ENCODE data around the gene ILF2.

Gene ILF2

DNA sequence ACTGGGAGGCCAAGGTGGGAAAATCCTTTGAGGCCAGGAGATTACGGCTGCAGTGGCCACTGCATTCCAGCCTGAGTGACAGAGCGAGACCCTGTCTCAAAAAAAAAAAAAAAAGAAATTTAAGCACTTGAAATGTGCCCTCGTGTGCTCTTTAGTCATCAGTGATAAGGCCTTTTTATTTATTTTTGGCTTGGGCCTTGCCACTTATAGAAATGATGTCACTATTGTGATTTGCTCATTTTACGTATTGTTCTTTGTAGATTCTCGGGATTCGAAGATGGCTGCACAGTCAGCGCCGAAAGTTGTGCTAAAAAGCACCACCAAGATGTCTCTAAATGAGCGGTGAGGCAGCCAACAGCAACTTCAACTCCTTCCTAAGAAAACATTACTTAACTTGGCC, 34.5 kb downstream of the ILF2 start:
- TF ChIP-seq TAF1 (IDR thresholded peaks at IDR 0.05; ENCODE audit: low read depth): no peak
- TF ChIP-seq, protein P1, sequence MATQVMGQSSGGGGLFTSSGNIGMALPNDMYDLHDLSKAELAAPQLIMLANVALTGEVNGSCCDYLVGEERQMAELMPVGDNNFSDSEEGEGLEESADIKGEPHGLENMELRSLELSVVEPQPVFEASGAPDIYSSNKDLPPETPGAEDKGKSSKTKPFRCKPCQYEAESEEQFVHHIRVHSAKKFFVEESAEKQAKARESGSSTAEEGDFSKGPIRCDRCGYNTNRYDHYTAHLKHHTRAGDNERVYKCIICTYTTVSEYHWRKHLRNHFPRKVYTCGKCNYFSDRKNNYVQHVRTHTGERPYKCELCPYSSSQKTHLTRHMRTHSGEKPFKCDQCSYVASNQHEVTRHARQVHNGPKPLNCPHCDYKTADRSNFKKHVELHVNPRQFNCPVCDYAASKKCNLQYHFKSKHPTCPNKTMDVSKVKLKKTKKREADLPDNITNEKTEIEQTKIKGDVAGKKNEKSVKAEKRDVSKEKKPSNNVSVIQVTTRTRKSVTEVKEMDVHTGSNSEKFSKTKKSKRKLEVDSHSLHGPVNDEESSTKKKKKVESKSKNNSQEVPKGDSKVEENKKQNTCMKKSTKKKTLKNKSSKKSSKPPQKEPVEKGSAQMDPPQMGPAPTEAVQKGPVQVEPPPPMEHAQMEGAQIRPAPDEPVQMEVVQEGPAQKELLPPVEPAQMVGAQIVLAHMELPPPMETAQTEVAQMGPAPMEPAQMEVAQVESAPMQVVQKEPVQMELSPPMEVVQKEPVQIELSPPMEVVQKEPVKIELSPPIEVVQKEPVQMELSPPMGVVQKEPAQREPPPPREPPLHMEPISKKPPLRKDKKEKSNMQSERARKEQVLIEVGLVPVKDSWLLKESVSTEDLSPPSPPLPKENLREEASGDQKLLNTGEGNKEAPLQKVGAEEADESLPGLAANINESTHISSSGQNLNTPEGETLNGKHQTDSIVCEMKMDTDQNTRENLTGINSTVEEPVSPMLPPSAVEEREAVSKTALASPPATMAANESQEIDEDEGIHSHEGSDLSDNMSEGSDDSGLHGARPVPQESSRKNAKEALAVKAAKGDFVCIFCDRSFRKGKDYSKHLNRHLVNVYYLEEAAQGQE (IDR thresholded peaks at IDR 0.05; ENCODE audit: low read depth): no peak
- no peak for TF ChIP-seq CEBPB (IDR thresholded peaks at IDR 0.05)
- TF ChIP-seq, protein P2, sequence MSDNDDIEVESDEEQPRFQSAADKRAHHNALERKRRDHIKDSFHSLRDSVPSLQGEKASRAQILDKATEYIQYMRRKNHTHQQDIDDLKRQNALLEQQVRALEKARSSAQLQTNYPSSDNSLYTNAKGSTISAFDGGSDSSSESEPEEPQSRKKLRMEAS (IDR thresholded peaks at IDR 0.05): no peak
- TF ChIP-seq NFIC (IDR thresholded peaks at IDR 0.05): no peak
- no peak for TF ChIP-seq CREB1 (IDR thresholded peaks at IDR 0.05; ENCODE audit: low read depth)
- TF ChIP-seq FOXM1 (IDR thresholded peaks at IDR 0.05; ENCODE audit: borderline replicate concordance, low read depth): no peak
- no peak for TF ChIP-seq YY1 (IDR thresholded peaks at IDR 0.05; ENCODE audit: low read depth)
- no peak for TF ChIP-seq EP300 (IDR thresholded peaks at IDR 0.05; ENCODE audit: borderline replicate concordance)
- TF ChIP-seq, protein P3, sequence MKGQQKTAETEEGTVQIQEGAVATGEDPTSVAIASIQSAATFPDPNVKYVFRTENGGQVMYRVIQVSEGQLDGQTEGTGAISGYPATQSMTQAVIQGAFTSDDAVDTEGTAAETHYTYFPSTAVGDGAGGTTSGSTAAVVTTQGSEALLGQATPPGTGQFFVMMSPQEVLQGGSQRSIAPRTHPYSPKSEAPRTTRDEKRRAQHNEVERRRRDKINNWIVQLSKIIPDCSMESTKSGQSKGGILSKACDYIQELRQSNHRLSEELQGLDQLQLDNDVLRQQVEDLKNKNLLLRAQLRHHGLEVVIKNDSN (IDR thresholded peaks at IDR 0.05): no peak
- no peak for TF ChIP-seq EGR1 (IDR thresholded peaks at IDR 0.05)

GRCh38 chr1:153635872-153636271, 34.9 kb downstream of the ILF2 start:
- TF ChIP-seq FOXM1 (IDR thresholded peaks at IDR 0.05; ENCODE audit: borderline replicate concordance, low read depth) (no peak), EGR1 (IDR thresholded peaks at IDR 0.05) (no peak), TEAD4 (IDR thresholded peaks at IDR 0.05) (no peak), NFIC (IDR thresholded peaks at IDR 0.05) (no peak), RAD21 (IDR thresholded peaks at IDR 0.05; ENCODE audit: low read depth) (no peak), ZBTB7A (IDR thresholded peaks at IDR 0.05; ENCODE audit: low read depth) (no peak)
- TF ChIP-seq, protein P1 (IDR thresholded peaks at IDR 0.05; ENCODE audit: low read depth): no peak
- TF ChIP-seq, protein P3 (IDR thresholded peaks at IDR 0.05): no peak

DNA sequence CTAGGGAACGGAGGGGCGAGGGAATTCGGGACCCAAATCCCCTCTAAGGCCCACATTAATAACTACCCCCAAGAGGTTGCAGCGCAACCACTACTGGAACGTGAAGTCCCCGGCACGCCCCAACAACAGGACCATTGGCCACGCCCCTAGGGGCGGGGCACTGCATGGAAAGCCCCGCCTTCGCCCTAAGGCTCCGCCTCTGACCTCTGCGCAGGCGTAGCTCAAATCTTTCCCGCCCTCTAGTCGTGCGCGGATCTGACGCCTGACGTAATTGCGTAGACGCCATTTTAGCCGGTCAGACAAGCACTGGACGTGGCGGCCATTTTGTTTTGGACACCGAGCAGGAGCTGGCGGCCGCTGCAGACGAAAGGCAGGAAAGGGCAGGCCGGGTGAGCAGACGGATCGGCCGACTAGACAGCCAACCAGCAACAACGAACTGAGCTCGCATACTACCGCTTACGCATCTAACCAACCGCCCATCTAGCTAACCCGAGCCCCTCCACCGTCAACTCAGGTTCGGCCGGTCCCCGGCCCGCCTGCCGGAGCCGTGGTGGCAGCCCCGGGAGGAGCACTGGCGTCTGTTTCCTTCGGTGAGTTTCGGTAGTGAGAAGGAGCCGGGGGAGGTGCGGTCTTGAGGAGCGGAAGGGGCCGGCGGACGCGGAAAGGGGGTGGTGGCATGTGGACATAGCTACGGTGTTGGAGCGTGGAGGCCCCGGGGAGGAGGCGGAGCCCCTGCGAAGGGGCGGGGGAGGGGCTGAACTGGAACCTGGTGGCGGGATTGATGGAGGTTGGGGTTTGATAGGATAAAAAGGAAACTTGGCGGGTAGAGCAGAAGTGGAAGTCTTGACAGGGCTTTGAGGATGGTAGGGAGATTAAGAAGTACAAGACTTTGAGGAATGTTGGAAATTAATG, 36.8 kb downstream of the ILF2 start, which contains the start of gene CHTOP:
TSS of gene CHTOP (plus strand) at position 313 of the 912 bp plus-strand sequence. CDS start 2,523 bp downstream, outside the sequence.
- TF ChIP-seq, protein P3 (IDR thresholded peaks at IDR 0.05): peak; percentile 28; the same call in 1 of the 2 replicates
- TF ChIP-seq TAF1 (IDR thresholded peaks at IDR 0.05; ENCODE audit: low read depth) (peak; percentile 96), ZBTB7A (IDR thresholded peaks at IDR 0.05; ENCODE audit: low read depth) (0 out of 2 replicates have a peak, but pooled peaks have one; percentile 36), NFIC (IDR thresholded peaks at IDR 0.05) (no peak; the same call in 1 of the 2 replicates), CREB1 (IDR thresholded peaks at IDR 0.05; ENCODE audit: low read depth) (peak; percentile 76), CEBPB (IDR thresholded peaks at IDR 0.05) (no peak), EP300 (IDR thresholded peaks at IDR 0.05; ENCODE audit: borderline replicate concordance) (0 out of 2 replicates have a peak, but pooled peaks have one; percentile 16), EGR1 (IDR thresholded peaks at IDR 0.05) (peak; percentile 89), FOXM1 (IDR thresholded peaks at IDR 0.05; ENCODE audit: borderline replicate concordance, low read depth) (0 out of 2 replicates have a peak, but pooled peaks have one; percentile 34), TCF12 (IDR thresholded peaks at IDR 0.05; ENCODE audit: low read depth) (peak; percentile 45; the same call in 1 of the 2 replicates), RAD21 (IDR thresholded peaks at IDR 0.05; ENCODE audit: low read depth) (no peak), YY1 (IDR thresholded peaks at IDR 0.05; ENCODE audit: low read depth) (peak; percentile 100), TEAD4 (IDR thresholded peaks at IDR 0.05) (peak; percentile 95)
- TF ChIP-seq, protein P1 (IDR thresholded peaks at IDR 0.05; ENCODE audit: low read depth): 0 out of 2 replicates have a peak, but pooled peaks have one; percentile 28
- TF ChIP-seq, protein P2 (IDR thresholded peaks at IDR 0.05): peak; percentile 70
